ENCODE data around the gene ZNF462.
"Not testable (repeated sequence)": the region's sequence is repeated elsewhere in the genome, so short reads cannot be mapped to it uniquely, and the experiment has no call there.

Gene ZNF462

DNA sequence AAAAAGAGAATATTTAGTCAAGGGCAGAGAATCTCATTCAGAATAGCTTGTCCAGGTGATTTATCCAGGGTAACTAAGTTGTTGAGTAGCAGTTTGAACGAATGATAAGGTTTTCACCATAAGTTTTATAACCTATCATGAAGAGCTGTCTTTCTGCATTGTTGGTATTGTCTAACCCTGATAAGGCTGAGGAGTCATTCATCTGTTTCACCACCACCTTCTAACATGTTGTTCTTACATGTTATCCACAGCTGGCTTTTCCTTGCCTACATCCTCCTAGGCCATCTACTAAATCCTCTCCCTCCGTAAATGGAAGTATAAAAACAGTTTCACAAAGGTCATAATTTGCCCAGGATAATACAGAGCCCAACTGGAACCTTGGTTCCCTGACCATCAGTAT, 24.1 kb downstream of the ZNF462 start:
- DNase-seq, result no peak

DNA sequence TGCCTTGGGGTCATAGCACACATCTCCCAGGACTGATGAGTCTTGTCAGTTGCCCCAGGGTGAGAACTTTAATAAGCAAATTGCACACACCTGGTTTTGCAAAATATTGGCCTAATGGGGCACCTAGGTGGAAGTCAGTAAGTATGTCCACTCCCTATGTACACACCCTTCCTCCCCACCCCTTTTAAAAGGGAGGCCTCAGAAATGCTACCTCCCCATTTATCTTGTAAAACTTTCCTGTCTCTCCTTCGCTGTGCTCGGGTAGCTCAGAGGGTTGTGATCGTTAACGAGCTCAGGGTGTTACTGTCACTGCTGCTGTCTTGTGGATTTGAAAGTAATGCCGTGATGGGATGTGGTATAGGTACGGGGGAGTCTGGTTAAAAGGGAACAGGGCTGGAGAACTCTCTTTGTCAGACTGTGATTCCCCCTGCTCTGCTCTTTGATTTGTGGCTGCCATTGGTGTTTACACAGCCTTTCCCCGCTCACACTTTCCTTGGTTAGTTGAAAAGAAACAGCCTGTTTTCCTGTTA, 26.2 kb downstream of the ZNF462 start:
- DNase-seq, result no peak

DNA sequence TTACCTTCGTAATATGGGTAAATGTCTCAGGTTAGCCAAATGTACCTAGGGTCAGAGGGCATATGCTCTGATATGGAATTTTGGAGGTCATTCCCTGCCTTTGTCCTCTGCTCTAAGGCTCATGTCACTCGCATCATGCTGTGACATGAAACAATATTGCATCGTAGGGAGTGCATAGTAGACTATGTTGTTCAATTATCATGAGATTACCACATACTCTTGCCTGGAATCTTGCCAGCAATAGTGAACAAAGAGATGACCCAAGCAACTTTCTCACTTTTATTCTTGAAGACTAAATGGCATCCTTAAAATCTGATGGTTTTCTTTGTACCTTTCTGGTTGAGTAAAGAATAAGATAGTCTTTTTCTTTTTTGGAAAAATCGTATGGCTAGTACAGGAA, 27.6 kb downstream of the ZNF462 start:
- DNase-seq, result no peak

DNA sequence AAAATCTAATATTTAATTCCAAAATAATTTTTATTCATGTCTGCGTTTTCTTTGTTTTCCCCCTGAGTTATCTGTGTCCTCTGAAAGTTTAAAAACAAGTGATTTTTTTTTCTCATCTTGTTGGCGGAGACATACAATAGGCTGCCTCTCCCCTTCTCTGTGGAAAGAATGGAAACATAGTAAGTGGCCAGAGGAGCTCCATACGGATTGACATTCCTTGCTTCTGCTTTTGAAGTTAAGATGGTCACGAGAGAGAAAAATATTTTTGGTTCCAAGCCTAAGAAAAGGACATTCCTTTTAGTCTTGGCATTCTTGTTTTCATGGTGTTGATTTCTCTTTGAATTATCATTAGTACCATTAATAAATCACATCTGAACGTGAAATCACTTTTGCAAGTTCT, 28.3 kb downstream of the ZNF462 start:
- DNase-seq, result no peak

DNA sequence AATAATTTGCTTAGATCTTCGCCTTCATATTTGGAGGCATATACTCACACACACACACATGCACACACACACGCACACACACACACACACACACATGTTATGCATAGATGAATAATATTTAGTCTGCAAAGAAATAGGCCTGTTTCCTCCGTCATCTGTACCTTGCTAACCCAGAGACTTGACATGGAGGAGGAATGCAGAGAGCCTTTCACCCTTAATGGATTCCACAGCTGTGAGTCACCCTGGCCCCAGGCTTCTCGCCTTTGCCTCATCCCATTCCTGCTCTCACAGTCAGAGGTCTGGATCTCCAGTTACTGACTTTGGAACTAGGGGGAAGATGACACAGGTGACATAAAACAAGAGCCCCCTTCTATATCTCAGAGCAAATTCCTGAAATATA, 29.7 kb downstream of the ZNF462 start:
- DNase-seq, result no peak

DNA sequence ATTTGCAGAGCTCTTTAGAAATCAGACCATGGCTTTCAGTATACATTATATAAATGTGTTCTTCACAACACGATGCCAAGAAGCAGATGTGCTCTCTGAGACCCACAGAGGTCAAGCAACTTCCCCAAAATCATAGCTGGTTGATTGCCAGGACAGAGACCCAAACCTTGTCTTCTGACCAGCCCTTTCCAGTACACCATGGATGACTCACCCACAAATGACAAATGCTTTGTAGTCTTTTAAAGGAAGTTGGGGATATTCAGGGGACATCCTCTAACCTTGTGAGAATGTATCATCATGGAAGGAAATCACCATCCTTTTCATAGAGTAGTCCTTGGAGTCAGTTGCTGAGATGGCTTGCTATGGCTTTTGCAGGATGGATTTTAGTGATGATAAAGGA, 30.1 kb downstream of the ZNF462 start:
- DNase-seq, result no peak

DNA sequence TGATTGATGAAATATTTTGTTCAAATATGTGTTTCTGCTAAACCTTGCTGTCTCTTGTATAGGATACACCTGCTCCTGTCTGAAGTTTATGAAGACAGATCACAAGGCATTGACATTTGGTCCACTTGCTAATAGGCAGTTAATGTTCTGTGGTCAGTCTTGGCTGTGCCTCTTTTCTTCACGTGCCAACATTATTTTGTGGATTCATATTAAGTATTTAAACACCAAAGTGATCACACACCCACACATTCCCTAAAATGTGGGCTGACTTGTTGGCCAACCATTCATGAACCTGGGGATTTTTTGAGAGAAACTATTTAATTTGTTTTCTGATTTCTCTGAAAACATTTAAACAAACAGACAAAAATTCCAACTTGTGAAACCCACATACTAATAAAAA, 33.7 kb downstream of the ZNF462 start:
- no peak for DNase-seq

DNA sequence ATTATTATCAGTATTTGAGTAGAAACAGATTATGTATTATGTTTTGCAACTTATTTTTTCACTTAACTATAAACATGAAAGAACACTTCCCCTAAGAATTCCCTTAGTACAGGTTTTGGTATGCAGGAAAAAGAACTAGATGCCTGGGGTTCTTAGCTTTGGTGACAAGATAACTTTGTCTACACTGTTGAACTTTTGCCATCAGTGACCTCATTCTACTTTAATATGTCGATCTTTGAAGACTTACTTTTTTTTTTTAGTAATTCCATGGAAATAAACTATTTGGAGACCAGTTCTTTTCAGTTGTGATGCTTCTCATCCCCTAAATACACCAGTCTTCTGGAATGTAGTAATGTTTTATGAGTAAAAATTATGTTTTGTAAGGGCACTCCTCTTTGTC, 34.3 kb downstream of the ZNF462 start:
- no peak for DNase-seq

DNA sequence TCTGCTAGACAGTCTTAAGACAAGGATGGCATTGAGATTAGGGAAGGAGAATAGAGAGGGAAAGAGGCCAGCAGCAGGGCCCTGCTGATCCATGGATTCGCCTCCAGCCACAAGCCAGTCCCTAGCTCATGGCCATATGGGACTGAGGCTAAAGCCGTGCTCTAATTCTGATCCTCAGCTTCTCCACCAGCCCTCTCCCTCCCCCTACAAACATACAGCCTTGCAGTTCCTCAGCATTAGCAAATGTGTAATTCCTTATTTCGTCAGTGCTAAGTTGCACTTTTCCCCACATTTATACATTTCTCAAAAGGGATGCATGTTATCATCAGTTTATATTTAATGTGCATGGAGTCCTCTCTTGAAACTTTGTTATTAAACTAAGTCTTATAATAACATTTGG, 34.8 kb downstream of the ZNF462 start:
- DNase-seq, result no peak

DNA sequence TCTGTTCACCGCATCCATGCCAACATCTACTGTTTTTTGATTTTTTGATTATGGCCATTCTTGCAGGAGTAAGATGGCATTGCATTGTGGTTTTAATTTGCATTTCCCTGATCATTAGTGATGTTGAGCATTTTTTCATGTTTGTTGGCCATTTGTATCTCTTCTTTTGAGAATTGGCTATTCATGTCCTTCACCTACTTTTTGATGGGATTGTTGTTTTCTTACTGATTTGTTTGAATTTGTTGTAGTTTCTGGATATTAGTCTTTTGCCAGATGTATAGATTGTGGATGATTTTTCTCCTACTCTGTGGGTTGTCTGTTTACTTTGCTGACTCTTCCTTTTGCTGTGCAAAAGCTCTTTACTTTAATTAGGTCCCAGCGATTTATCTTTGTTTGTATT, 37.6 kb downstream of the ZNF462 start:
- not testable (repeated sequence) for DNase-seq

DNA sequence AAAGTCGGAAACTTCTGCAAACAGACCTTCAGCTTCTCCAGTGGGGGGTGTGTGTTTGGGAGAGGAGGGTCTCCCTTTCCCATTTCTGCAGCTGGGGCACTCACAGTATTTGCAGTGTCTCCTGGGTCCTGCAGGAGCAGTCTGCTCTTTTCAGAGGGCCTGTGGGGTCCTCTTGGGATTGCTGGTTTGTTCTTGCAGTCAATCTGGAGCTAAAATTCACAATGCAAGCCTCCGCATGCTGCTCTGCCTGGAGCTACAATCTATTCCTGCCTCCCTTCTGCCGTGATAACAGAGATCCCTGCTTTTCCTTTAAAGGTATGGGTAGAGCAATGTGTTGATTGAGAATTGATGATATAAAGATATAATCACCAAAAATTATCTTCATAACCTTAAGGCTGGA, 43.2 kb downstream of the ZNF462 start:
- no peak for DNase-seq

DNA sequence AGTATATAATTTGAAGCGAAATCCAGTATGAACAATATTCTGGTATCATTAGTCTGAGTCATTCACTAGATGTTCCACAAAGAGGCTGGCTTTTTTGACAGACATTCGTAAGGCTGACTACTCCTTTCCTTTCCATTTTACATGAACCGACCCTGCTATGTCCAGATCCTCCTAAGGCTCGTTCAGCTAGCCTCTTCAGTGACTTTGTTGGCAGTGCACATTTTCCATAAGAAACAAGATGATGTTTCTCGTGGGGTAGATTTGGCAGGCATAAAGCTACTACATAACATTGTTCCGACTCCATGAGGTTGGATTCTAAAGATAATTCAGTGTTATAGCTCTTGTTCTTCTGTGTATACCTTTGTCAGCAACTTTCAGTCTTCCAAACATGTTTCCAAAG, 49.0 kb downstream of the ZNF462 start:
- no peak for DNase-seq

DNA sequence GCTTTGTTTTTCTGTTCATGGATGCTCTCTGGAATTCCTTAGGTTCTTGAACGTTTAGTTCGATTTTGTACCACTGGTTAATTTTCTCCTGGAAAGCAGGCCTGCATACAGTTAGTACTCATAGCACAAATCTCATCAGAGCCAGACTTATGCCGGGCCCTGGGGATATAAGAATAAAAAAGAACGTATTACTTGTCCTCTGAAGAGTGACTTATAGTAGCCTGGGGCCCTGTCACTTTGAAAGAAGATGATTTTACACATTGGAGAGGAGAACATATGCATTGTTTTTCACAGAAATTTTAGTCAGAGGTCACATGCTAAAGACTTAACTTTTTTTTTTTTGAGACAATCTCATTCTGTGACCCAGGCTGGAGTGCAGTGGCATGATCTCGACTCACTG, 50.3 kb downstream of the ZNF462 start:
- DNase-seq, result no peak

DNA sequence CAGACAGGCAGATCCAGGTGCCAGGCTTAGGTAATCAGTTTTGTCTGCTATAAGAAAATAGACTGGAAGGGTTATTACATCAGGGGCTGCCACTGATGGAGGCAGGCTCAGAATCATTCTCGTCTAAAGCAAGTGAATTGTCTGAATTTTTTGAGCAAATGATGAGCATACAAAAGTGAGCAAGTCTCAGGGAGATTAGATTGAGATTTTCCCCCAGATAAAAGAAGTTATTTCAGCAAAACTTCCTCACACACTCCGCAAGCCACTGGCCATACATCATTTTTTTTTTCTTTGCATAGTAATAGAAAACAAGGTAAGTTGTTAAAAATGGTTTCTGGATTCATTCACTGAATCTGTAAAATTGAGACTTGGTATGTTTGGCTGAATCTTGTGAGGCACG, 52.9 kb downstream of the ZNF462 start:
- DNase-seq, result no peak

DNA sequence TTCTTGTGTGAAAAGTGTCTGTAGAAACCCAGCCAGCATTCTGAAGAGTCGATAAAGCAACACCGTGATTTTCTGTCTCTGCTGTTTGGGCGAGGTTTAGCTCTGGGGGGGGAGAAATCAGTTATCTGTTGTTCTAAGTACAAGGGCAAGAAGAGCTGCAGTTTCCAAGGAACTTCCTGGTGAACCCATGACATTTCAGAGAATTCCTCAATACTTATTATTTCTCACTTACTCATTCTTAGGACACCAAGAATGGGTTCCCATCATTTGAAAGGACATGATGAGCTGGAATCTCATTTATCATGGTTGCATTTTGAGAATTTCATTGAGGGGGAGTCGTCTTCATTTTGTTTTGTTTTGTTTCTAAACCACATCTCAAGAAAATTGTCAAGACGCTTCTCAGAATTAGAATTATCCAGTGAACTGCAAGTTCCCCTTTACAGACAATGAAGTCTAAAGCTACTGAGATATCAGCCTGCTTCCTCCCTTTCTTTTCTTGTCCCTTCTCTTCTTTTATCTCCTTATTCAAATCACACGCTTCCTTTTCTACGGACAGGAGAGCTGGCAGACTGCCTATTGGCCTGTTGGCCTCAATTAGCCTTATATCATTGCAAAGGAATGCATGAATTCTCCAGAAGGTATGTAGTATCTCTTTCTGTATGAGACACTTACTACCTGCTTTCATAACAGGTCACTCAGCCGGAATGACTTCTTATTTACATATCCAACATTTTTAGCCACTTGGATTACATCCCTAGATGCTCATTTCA, 53.7 kb downstream of the ZNF462 start:
- no peak for DNase-seq

DNA sequence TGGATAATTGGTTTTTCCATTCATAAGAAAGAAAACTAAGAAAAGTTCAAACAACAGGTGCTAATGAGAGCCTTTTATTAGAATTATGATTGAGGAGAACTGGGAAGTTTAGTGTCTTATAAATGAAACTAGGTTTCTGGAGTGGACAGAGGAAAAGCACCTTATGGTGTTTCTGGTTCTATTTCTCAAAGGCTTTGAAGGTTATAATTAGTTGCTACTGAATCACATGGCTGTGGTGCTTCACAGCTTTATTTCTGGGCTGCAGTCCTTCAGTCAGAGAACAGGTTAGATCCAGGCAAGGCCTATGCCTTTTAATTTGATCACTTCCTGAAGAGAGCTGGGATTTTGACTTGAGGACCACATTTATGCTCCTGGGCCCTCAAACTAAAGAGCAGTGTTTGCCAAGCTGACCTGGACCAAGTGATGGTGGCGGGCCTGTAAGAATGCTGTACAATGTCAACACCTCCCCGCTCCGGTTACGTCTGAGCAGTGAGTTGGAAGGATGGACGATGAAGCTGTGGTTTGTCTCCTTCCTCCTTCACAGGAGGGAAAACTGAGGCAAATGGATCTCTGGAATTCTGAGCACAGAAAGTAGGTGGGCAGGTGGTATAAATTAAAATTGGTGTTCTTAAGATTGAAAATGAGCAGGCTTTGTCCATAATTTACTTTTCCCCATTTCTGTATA, 56.0 kb downstream of the ZNF462 start:
- DNase-seq, result peak in 1 of 14 donors; percentile 2

DNA sequence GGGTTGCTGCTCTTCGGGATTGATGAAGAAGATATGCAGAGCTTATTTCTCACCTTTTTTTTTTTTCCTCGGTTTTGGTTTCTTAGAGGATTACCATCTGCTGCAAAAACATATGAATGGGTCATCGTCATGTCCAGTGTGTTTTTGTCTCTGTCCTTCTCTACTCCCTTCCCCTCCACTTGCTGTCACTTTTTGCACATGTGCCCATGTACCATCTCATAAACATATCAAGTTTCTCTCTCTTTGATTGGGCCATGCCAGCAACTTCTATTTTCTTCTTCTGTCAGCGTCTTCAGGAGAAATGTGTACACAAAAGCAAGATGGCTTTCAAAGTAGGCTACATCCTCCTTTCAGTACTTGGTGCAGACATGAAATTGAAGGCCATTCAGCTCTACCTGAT, 57.1 kb downstream of the ZNF462 start:
- no peak for DNase-seq

DNA sequence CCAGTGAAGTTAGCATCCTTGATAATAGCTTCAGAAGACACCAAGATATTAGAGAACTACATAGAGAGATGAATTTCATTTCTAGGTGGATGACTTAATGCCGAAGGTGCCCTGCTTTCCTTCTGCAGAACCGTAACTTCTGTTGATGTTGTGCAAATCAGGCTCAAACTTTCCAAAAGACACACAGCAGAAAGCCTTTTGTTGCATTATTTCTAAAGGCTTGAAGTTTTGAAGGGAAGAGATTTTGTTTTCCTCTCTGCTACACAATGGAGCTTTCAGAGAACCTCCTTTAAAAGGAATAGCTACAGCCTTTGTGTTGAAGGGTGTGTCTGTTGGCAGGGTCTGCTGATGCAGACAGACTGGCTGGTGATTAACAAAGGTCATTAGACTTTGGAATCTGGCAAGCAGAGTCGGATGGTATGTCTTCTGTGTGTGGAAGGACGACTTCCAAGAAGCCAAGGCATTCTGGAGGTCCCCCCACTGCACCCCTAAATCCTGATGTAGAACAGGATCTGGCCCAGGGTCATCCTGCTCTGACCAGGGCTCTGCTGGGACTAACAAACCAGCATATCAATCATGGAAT, 57.8 kb downstream of the ZNF462 start:
- DNase-seq, result peak in 9 of 14 donors; percentile 13 to 72 (median 49)

DNA sequence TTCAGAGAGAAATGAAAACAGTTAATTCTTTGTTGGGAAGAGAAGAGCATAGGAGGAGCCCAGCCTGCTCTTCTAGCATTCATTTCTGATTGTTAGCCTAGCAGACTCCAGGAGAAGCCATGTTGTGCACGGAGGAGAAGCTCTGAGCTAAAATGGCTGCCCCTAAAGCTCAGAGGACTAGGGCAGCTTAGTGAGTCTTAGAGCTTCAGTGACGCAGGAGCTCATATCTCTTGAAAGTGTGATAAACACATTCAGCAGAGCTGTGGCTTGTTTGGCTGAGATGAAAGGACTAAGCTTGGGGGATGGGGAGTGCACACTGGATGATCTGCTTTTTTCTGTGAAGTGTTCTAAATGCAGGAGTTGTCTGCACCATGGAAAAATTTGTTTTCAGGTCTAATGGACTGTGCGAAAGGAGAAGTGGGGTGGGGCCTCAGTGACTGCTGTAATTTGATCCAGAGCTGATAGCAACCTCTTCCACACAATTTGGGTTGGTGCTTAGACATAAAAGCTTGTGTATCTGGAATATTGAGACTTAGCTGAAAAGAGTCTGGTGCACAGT, 58.5 kb downstream of the ZNF462 start:
- peak in 8 of 14 donors; percentile 32 to 72 (median 51) for DNase-seq

DNA sequence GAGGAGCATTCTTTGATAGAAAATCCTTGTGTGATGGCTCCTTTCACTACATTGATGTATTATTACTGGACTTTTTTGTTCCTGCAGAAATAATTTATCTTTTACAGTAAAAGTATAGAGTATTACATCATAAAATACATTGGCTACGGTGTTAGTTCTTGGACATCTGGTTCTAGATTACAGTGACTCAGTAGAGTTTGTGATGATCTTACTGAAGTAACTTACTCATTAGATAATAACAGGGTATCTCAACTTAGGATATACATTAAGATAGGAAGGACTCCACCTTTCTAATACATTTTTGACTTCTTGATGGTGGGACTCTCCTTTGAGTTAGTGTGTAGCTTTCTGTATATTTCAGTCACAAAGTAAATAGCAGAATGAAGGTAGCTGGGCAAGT, 59.1 kb downstream of the ZNF462 start:
- no peak for DNase-seq

DNA sequence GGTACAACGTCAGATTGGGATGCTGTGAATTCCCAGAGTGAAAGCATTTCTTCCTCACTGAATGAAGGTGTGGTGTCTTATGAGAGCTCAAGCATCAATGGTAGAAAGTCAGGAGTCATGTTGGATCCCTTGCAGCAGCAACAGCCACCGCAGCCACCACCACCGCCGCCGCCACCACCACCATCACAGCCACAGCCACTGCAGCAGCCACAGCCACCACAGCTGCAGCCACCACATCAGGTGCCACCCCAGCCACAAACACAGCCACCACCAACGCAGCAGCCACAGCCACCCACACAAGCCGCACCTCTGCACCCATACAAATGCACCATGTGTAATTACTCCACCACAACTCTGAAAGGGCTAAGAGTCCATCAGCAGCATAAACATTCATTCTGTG, 62.4 kb downstream of the ZNF462 start:
- DNase-seq, result no peak

DNA sequence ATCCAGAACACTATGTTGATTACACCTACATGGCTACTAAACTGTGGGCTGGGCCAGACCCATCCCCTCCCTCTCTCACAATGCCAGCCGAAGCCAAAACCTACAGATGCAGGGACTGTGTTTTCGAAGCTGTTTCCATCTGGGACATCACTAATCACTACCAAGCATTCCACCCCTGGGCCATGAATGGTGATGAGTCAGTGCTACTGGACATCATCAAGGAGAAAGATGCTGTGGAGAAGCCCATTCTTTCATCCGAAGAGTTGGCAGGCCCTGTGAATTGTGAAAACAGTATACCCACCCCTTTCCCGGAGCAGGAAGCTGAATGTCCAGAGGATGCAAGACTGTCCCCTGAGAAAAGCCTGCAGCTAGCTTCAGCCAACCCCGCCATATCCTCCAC, 65.0 kb downstream of the ZNF462 start:
- peak in 1 of 14 donors; percentile 16 for DNase-seq

DNA sequence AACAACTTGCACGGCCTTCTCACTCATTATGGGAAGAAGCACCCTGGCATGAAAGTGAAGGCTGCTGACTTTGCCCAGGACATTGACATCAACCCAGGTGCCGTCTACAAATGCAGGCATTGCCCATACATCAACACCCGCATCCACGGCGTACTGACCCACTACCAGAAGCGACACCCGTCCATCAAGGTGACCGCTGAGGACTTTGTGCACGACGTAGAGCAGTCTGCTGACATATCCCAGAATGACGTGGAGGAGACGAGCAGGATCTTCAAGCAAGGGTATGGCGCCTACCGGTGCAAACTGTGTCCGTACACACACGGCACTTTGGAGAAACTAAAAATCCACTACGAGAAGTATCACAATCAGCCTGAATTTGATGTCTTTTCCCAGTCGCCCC, 65.4 kb downstream of the ZNF462 start:
- DNase-seq, result no peak
